ENCODE data around the gene WWC1. TPM values are rescaled to one million over a fixed set of nuclear protein-coding genes. Genes with fewer than 3 reads are reported as not detected.

The WWC1 gene
- polyA plus RNA-seq, 1 experiment, result 5.2 TPM

- ChIA-PET CTCF (interaction anchor here (0.6 kb wide), 1 partner anchor 114 kb away, joined by 4 read pairs; no protein-coding TSS in a partner anchor), POLR2A (no interaction called here)
- no peak for TF ChIP-seq CTCF (IDR thresholded peaks at IDR 0.05; ENCODE audit: low read depth, low read length)
- no peaks in the 10 kb centered on the region for H3K27me3 ChIP-seq (ENCODE audit: control insufficient read depth, insufficient read depth, low read length)
- H3K4me3 ChIP-seq (ENCODE audit: low read depth, low read length), result no peak overlapping the region
- DNase-seq (ENCODE audit: low read depth, low spot score), result no peak
- no peak overlapping the region for H3K27ac ChIP-seq (ENCODE audit: low read depth, low read length)
- no peaks in the 10 kb centered on the region for H3K9me3 ChIP-seq (ENCODE audit: control insufficient read depth, insufficient read depth, low read length)
Measured at GRCh38 chr5:168415971-168416370, 124.5 kb downstream of the WWC1 start.

GRCh38 chr5:168417731-168418429 is 126.4 kb downstream of the WWC1 start:
- no peaks in the 10 kb centered on the region for H3K27me3 ChIP-seq (ENCODE audit: control insufficient read depth, insufficient read depth, low read length)
- no peak for TF ChIP-seq CTCF (IDR thresholded peaks at IDR 0.05; ENCODE audit: low read depth, low read length)
- no peak for DNase-seq (ENCODE audit: low read depth, low spot score)
- H3K4me3 ChIP-seq (ENCODE audit: low read depth, low read length), result no peak overlapping the region
- CTCF ChIA-PET, result interaction anchor here (0.6 to 1.6 kb wide), 2 partner anchors 9 to 783 kb away, joined by 3 to 7 read pairs; no protein-coding TSS in a partner anchor
- H3K27ac ChIP-seq (ENCODE audit: low read depth, low read length), result no peak overlapping the region
- no peaks in the 10 kb centered on the region for H3K9me3 ChIP-seq (ENCODE audit: control insufficient read depth, insufficient read depth, low read length)
- POLR2A ChIA-PET, result no interaction called here

- ChIA-PET POLR2A (no interaction called here), CTCF (no interaction called here)
- H3K9me3 ChIP-seq (ENCODE audit: control insufficient read depth, insufficient read depth, low read length), result no peaks in the 10 kb centered on the region; the same call in 1 of the 2 replicates
- DNase-seq (ENCODE audit: low read depth, low spot score), result no peak
- H3K4me3 ChIP-seq (ENCODE audit: low read depth, low read length), result no peak overlapping the region
- H3K27me3 ChIP-seq (ENCODE audit: control insufficient read depth, insufficient read depth, low read length), result no peaks in the 10 kb centered on the region
- no peak overlapping the region for H3K27ac ChIP-seq (ENCODE audit: low read depth, low read length)
- no peak for TF ChIP-seq CTCF (IDR thresholded peaks at IDR 0.05; ENCODE audit: low read depth, low read length)
Measured at GRCh38 chr5:168420461-168420860, 129.0 kb downstream of the WWC1 start.

- ChIA-PET POLR2A (interaction anchor here (0.8 kb wide), 1 partner anchor 108 kb away, joined by 3 read pairs; no protein-coding TSS in a partner anchor), CTCF (no interaction called here)
- H3K27me3 ChIP-seq (ENCODE audit: control insufficient read depth, insufficient read depth, low read length), result no peaks in the 10 kb centered on the region
- H3K9me3 ChIP-seq (ENCODE audit: control insufficient read depth, insufficient read depth, low read length), result no peaks in the 10 kb centered on the region; the same call in 1 of the 2 replicates
- no peak; the same call in 1 of the 2 replicates for TF ChIP-seq CTCF (IDR thresholded peaks at IDR 0.05; ENCODE audit: low read depth, low read length)
- no peak overlapping the region for H3K4me3 ChIP-seq (ENCODE audit: low read depth, low read length)
- DNase-seq (ENCODE audit: low read depth, low spot score), result no peak
- H3K27ac ChIP-seq (ENCODE audit: low read depth, low read length), result no peak overlapping the region
Measured at GRCh38 chr5:168422431-168422830, 131.0 kb downstream of the WWC1 start.

GRCh38 chr5:168423478-168423877 is 132.0 kb downstream of the WWC1 start:
- CTCF ChIA-PET, result interaction anchor here (0.6 to 0.9 kb wide), 2 partner anchors 68 to 153 kb away, joined by 3 read pairs; no protein-coding TSS in a partner anchor
- no peak overlapping the region for H3K4me3 ChIP-seq (ENCODE audit: low read depth, low read length)
- no peaks in the 10 kb centered on the region; the same call in 1 of the 2 replicates for H3K9me3 ChIP-seq (ENCODE audit: control insufficient read depth, insufficient read depth, low read length)
- no peak for TF ChIP-seq CTCF (IDR thresholded peaks at IDR 0.05; ENCODE audit: low read depth, low read length)
- POLR2A ChIA-PET, result interaction anchor here (0.7 kb wide), 1 partner anchor 128 kb away, joined by 7 read pairs; no protein-coding TSS in a partner anchor
- H3K27ac ChIP-seq (ENCODE audit: low read depth, low read length), result no peak overlapping the region
- no peak for DNase-seq (ENCODE audit: low read depth, low spot score)
- no peaks in the 10 kb centered on the region for H3K27me3 ChIP-seq (ENCODE audit: control insufficient read depth, insufficient read depth, low read length)
